SU-DHL-6 (cell line): ENCODE measurements around the gene POU2AF2.
"Not testable (repeated sequence)": the region's sequence is repeated elsewhere in the genome, so short reads cannot be mapped to it uniquely, and the experiment has no call there.

ENCODE experiments used
- H2AFZ ChIP-seq: fragments of 200-600 bp; sonication (generic); 2 replicates; pipeline ENCODE4 v1.6.1; 2014; ENCODE audit warnings: low read depth, mild to moderate bottlenecking, moderate library complexity, mixed read lengths, antibody characterized with exemption, low read length; ENCODE audit not compliant: severe bottlenecking
- H3F3A ChIP-seq: fragments of 200-600 bp; shearing (Covaris generic); 2 replicates; pipeline ENCODE4 v1.6.0; 2016; ENCODE audit warnings: antibody characterized with exemption, mild to moderate bottlenecking; ENCODE audit not compliant: insufficient read depth
- H3K27ac ChIP-seq: fragments of 200-600 bp; sonication (generic); 2 replicates; pipeline ENCODE4 v1.5.1; 2016; ENCODE audit warnings: low read depth, mild to moderate bottlenecking, low read length, moderate library complexity, mixed read lengths
- H3K27me3 ChIP-seq: fragments of 200-600 bp; sonication (generic), shearing (Covaris generic); 2 replicates; pipeline ENCODE4 v1.6.0; 2014; ENCODE audit warnings: mild to moderate bottlenecking, low read length
- H3K36me3 ChIP-seq: fragments of 200-600 bp; sonication (generic); 2 replicates; pipeline ENCODE4 v1.6.1; 2014; ENCODE audit warnings: mild to moderate bottlenecking, low read length, mixed read lengths
- H3K4me2 ChIP-seq: fragments of 300-600, 200-600 bp; shearing (Covaris generic), sonication (generic); 2 replicates; pipeline ENCODE4 v1.6.0; 2014; ENCODE audit warnings: low read length, low read depth, mild to moderate bottlenecking; ENCODE audit not compliant: poor library complexity, severe bottlenecking
- H3K4me3 ChIP-seq: fragments of 200-600 bp; sonication (generic); 2 replicates; pipeline ENCODE4 v1.5.1; 2014; ENCODE audit warnings: antibody characterized with exemption, low read length, mild to moderate bottlenecking, mixed read lengths; ENCODE audit not compliant: insufficient read depth, poor library complexity, severe bottlenecking
- H3K79me2 ChIP-seq: fragments of 200-600 bp; sonication (generic); 2 replicates; pipeline ENCODE4 v1.6.1; 2014; ENCODE audit warnings: mild to moderate bottlenecking, low read length, moderate library complexity; ENCODE audit not compliant: insufficient read depth
- H3K9ac ChIP-seq: fragments of 200-600 bp; sonication (generic); 2 replicates; pipeline ENCODE4 v1.7.0; 2014; ENCODE audit warnings: mild to moderate bottlenecking, low read length
- H3K9me2 ChIP-seq: fragments of 200-600 bp; sonication (generic); replicated peaks from 2 replicates; pipeline ENCODE4 v1.6.1; 2014; ENCODE audit warnings: low read length; ENCODE audit not compliant: insufficient read depth
- H3K9me3 ChIP-seq: fragments of 200-600 bp; sonication (generic); 2 replicates; pipeline ENCODE4 v1.6.1; 2014; ENCODE audit warnings: low read length, mixed read lengths; ENCODE audit not compliant: insufficient read depth
- H4K20me1 ChIP-seq: fragments of 200-600 bp; sonication (generic); 2 replicates; pipeline ENCODE4 v1.6.1; 2014; ENCODE audit warnings: low read depth, mild to moderate bottlenecking, antibody characterized with exemption, low read length, moderate library complexity, mixed read lengths
- CTCF ChIP-seq: fragments of 200-600 bp; sonication (generic); IDR thresholded peaks from one replicate; pipeline ENCODE4 v1.5.1; 2017; ENCODE audit warnings: antibody characterized with exemption, mild to moderate bottlenecking, low read length, moderate library complexity; ENCODE audit not compliant: insufficient read depth, poor library complexity, severe bottlenecking
- EZH2phosphoT487 ChIP-seq: fragments of 200-600 bp; sonication (generic), shearing (Covaris generic); conservative IDR thresholded peaks from 2 replicates; pipeline ENCODE4 v1.6.1; 2018; ENCODE audit warnings: mild to moderate bottlenecking, antibody characterized with exemption, low read length, moderate library complexity, mixed read lengths

The POU2AF2 gene

GRCh38 chr11:111285189-111286091 is 39.9 kb downstream of the POU2AF2 start:
- Histone ChIP-seq H3K27me3 (no peaks in the 10 kb centered on the region), H3K9me2 (no peaks in the 10 kb centered on the region), H3F3A (no peaks in the 10 kb centered on the region), H3K4me3 (no peak overlapping the region), H4K20me1 (no peaks in the 10 kb centered on the region), H3K9me3 (no peaks in the 10 kb centered on the region), H3K36me3 (no peaks in the 10 kb centered on the region), H3K4me2 (no peak overlapping the region), H3K79me2 (no peaks in the 10 kb centered on the region), H2AFZ (no peak overlapping the region), H3K9ac (no peak overlapping the region), H3K27ac (no peak overlapping the region)
- TF ChIP-seq CTCF (no peak), EZH2phosphoT487 (no peak)

GRCh38 chr11:111291764-111292163 is 46.2 kb downstream of the POU2AF2 start:
- Histone ChIP-seq H3K79me2 (no peaks in the 10 kb centered on the region), H3K9me3 (no peaks in the 10 kb centered on the region), H3F3A (no peaks in the 10 kb centered on the region), H3K4me3 (no peak overlapping the region), H3K36me3 (no peaks in the 10 kb centered on the region), H3K9ac (no peak overlapping the region), H4K20me1 (no peaks in the 10 kb centered on the region), H3K27ac (no peak overlapping the region), H2AFZ (no peak overlapping the region), H3K4me2 (no peak overlapping the region), H3K27me3 (no peaks in the 10 kb centered on the region), H3K9me2 (no peaks in the 10 kb centered on the region)
- no peak for TF ChIP-seq EZH2phosphoT487
- TF ChIP-seq CTCF: no peak

GRCh38 chr11:111292408-111292807 is 46.9 kb downstream of the POU2AF2 start:
- H3K9me2 ChIP-seq, H3K79me2 ChIP-seq, H3K36me3 ChIP-seq, H3K4me2 ChIP-seq, H4K20me1 ChIP-seq, H3K27me3 ChIP-seq, H3K9ac ChIP-seq, H3K9me3 ChIP-seq, H3K4me3 ChIP-seq, H3K27ac ChIP-seq, H2AFZ ChIP-seq, H3F3A ChIP-seq: not testable (repeated sequence)

- TF ChIP-seq EZH2phosphoT487 (no peak), CTCF (no peak)
- no peaks in the 10 kb centered on the region for H3K9me2 ChIP-seq
- no peaks in the 10 kb centered on the region for H3K9me3 ChIP-seq
- H3K27me3 ChIP-seq: no peaks in the 10 kb centered on the region
- H3K4me3 ChIP-seq: no peak overlapping the region
- no peaks in the 10 kb centered on the region for H3F3A ChIP-seq
- no peak overlapping the region for H2AFZ ChIP-seq
- H3K27ac ChIP-seq: no peak overlapping the region
- H4K20me1 ChIP-seq: no peaks in the 10 kb centered on the region
- H3K9ac ChIP-seq: no peak overlapping the region
- no peaks in the 10 kb centered on the region for H3K79me2 ChIP-seq
- no peaks in the 10 kb centered on the region for H3K36me3 ChIP-seq
- no peak overlapping the region for H3K4me2 ChIP-seq
Observed at GRCh38 chr11:111296196-111296595, 50.7 kb downstream of the POU2AF2 start.
